CD4-positive, alpha-beta T cell (primary cell): ENCODE data around the gene TUT4. TPM values are rescaled to one million over a fixed set of nuclear protein-coding genes. Genes with fewer than 3 reads are reported as not detected.

Experiments used
- ATAC-seq: fragments of 200-7000 bp; cut with Tn5 transposase; one replicate; pipeline ENCODE4 v1.10.0; 2022; ENCODE audit warnings: mild to moderate bottlenecking; ENCODE audit not compliant: poor library complexity
- CTCF ChIA-PET: fragments of 350-600 bp; sonication (Branson Sonifier 250); formaldehyde crosslinking; loops from one replicate; lab custom pipeline; 2021; ENCODE audit warnings: antibody characterized with exemption, inconsistent platforms; lab: Charles Lee
- POLR2A ChIA-PET: fragments of 350-600 bp; sonication (Branson Sonifier 250); formaldehyde crosslinking; loops from one replicate; lab custom pipeline; 2021; ENCODE audit warnings: antibody characterized with exemption, inconsistent platforms; lab: Charles Lee
- DNase-seq, 14 experiments: peaks; one replicate each; pipeline ENCODE4 v3.0.0-alpha.2; 2013 to 2020; ENCODE audit warnings: mixed read lengths in 2 of 14
- H3K27ac ChIP-seq, 2 donors: one replicate each; pipeline versions ENCODE4 v1.5.1 to v1.7.0; 2013; ENCODE audit warnings: low read length in 2 of 2, low read depth in 1 of 2, mild to moderate bottlenecking in 1 of 2
- H3K27me3 ChIP-seq, 2 experiments: 1 replicate in 1 of 2; 2 replicates in 1 of 2; pipeline versions ENCODE4 v1.6.1 to v1.7.0; 2013; ENCODE audit warnings: low read length in 2 of 2, control low read depth in 1 of 2, mild to moderate bottlenecking in 1 of 2, moderate library complexity in 1 of 2; ENCODE audit not compliant: insufficient read depth in 2 of 2, control insufficient read depth in 1 of 2
- H3K36me3 ChIP-seq: one replicate; pipeline ENCODE4 v1.6.1; 2013; ENCODE audit warnings: low read length, control low read depth; ENCODE audit not compliant: insufficient read depth
- H3K4me1 ChIP-seq: one replicate; pipeline ENCODE4 v1.6.1; 2013; ENCODE audit warnings: low read length, control low read depth; ENCODE audit not compliant: insufficient read depth
- H3K4me3 ChIP-seq: one replicate; pipeline ENCODE4 v1.5.1; 2013; ENCODE audit warnings: mild to moderate bottlenecking, low read length, moderate library complexity
- H3K9me3 ChIP-seq, 2 experiments: 1 replicate in 1 of 2; 2 replicates in 1 of 2; pipeline versions ENCODE4 v1.6.1 to v1.7.0; 2013; ENCODE audit warnings: low read length in 2 of 2, mild to moderate bottlenecking in 2 of 2, control low read depth in 1 of 2, moderate library complexity in 1 of 2; ENCODE audit not compliant: control insufficient read depth in 1 of 2, insufficient read depth in 1 of 2
- H3K27ac Mint-ChIP-seq: one replicate; pipeline ENCODE4 v1.8.0; 2020; ENCODE audit warnings: mixed read lengths
- H3K27me3 Mint-ChIP-seq: one replicate; pipeline ENCODE4 v1.8.0; 2021; ENCODE audit warnings: mixed read lengths
- H3K36me3 Mint-ChIP-seq: one replicate; pipeline ENCODE4 v1.8.0; 2021; ENCODE audit warnings: low read depth, mixed read lengths
- H3K4me1 Mint-ChIP-seq: one replicate; pipeline ENCODE4 v1.8.0; 2021; ENCODE audit warnings: low read depth, mixed read lengths
- H3K4me3 Mint-ChIP-seq: one replicate; pipeline ENCODE4 v1.8.0; 2020; ENCODE audit warnings: mild to moderate bottlenecking, mixed read lengths
- H3K9me3 Mint-ChIP-seq: one replicate; pipeline ENCODE4 v1.8.0; 2020; ENCODE audit warnings: mixed read lengths
- intact Hi-C, 2 experiments: fragments of 100-400 bp; cut with DNase I in 1 of 2; cut with micrococcal nuclease in 1 of 2; formaldehyde crosslinking; loops; one replicate each; pipeline versions ENCODE4 v1.15.1 to v1.9.0; 2023 to 2025; cut with DNase I, micrococcal nuclease
- total RNA-seq, 174 experiments: library from RNA in 2 of 174; stranded (reverse) in 2 of 174; gene quantifications; one replicate each; pipeline ENCODE4 v1.2.3 and lab custom pipeline; 2021 to 2026
- TF ChIP-seq, protein P1 (sequence below): fragments of 200-600 bp; IDR thresholded peaks from one replicate; pipeline ENCODE4 v1.8.0; 2022; ENCODE audit warnings: antibody characterized with exemption, mild to moderate bottlenecking

Gene TUT4
- total RNA-seq, 2 experiments from 2014 or later, result 141 to 147 TPM

DNA sequence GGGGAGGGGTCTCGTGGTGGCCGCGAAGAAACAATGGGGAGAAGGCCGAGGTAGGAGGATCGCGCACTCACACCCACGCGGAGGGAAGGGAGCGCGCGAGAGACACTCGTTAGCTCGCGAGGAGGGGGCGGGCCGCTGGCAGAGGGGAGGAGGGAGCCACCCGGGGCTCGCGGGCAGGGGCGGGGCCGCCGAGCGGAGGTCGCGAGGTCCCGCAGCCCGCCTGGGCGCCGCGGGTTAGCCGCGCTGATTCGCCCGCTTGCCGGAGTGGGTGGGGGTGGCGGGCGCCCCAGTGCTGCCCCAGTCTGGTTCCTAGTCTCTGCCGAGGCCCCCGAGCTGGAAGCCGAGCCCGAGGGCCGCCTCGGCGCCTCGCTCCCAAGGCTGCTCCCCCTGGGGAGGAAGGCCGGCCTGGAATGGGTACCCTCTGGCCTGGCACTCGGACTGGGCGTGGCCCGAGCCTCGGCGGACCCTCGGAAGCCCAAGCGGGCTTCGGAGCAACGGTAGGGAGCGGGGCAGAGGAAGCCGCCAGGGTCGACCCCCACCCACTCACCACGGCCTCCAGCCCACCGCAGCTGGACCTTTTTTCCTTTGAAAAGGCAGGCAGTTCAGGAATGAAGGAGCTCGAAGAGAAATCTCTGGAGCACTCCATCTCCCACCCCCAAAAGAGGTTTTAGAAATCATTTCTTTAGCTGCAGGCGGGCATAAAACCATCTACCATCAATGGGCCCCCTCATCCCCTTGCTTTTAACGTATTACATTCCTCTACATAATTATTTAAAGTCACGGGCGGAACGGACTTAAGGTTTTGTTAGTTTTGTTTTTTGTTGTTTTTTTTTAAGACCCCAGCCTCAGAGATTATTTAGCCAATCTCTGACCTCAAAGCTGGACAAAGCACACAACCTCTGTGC lies 722 bp upstream of the TUT4 start:
- ChIA-PET CTCF (interaction anchor here (0.6 to 2.0 kb wide), 7 partner anchors 79 to 188 kb away, joined by 3 to 5 read pairs (median 4); partner anchors contain the start of genes CC2D1B, ORC1 and PRPF38A), POLR2A (interaction anchor here (0.6 to 2.3 kb wide), 34 partner anchors 9 to 367 kb away, joined by 3 to 97 read pairs (median 5); partner anchors contain the start of genes CC2D1B, COA7, ORC1 and PRPF38A)
- Histone ChIP-seq H3K36me3 (no peaks in the 10 kb centered on the region), H3K4me1 (peaks cover 18% of the 10 kb centered on the region), H3K9me3 (no peaks in the 10 kb centered on the region), H3K27ac (peak overlapping the region; percentile 91 to 94), H3K4me3 (peak overlapping the region; percentile 92), H3K27me3 (no peaks in the 10 kb centered on the region)
- peaks cover 42% of the 10 kb centered on the region for H3K4me1 Mint-ChIP-seq
- ATAC-seq, result peak; percentile 76
- TF ChIP-seq, protein P1, sequence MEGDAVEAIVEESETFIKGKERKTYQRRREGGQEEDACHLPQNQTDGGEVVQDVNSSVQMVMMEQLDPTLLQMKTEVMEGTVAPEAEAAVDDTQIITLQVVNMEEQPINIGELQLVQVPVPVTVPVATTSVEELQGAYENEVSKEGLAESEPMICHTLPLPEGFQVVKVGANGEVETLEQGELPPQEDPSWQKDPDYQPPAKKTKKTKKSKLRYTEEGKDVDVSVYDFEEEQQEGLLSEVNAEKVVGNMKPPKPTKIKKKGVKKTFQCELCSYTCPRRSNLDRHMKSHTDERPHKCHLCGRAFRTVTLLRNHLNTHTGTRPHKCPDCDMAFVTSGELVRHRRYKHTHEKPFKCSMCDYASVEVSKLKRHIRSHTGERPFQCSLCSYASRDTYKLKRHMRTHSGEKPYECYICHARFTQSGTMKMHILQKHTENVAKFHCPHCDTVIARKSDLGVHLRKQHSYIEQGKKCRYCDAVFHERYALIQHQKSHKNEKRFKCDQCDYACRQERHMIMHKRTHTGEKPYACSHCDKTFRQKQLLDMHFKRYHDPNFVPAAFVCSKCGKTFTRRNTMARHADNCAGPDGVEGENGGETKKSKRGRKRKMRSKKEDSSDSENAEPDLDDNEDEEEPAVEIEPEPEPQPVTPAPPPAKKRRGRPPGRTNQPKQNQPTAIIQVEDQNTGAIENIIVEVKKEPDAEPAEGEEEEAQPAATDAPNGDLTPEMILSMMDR, result no peak
- intact Hi-C loops, result loop anchor here (2.0 to 5.0 kb wide), 8 partner anchors 27 to 186 kb away; partner anchors contain the start of genes CC2D1B (in 1 of the 2), GPX7 (in 1 of the 2) and SHISAL2A (in 1 of the 2)
- no peaks in the 10 kb centered on the region for H3K9me3 Mint-ChIP-seq
- H3K27ac Mint-ChIP-seq, result peak overlapping the region; percentile 90
- H3K4me3 Mint-ChIP-seq, result peak overlapping the region; percentile 84
- H3K27me3 Mint-ChIP-seq, result no peaks in the 10 kb centered on the region
- peaks cover 9% of the 10 kb centered on the region for H3K36me3 Mint-ChIP-seq
- DNase-seq, result peak; percentile 82 to 95 (median 88)

DNA sequence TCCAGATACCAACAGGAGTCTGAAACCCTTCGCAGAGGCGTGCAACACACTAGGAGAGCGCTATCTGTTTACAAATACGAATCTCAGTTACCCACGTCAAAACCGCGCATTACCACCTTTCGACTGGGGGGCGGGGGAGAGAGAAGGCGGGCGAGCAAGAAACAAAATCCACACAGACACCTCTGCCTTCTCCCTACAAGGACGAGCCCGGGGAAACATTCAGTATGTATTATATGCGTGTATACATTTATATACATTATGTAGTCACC lies 722 bp downstream of the TUT4 start:
- H3K4me1 ChIP-seq, result peaks cover 18% of the 10 kb centered on the region
- peak overlapping the region; percentile 92 for H3K4me3 ChIP-seq
- ATAC-seq (peak; percentile 62), DNase-seq (peak; percentile 53 to 90 (median 72))
- no peaks in the 10 kb centered on the region for H3K9me3 Mint-ChIP-seq
- H3K9me3 ChIP-seq, result no peaks in the 10 kb centered on the region
- POLR2A ChIA-PET, result interaction anchor here (1.5 to 2.3 kb wide), 8 partner anchors 15 to 174 kb away, joined by 3 to 97 read pairs (median 12); partner anchors contain the start of genes ORC1, PRPF38A, SHISAL2A and ZYG11B
- no peaks in the 10 kb centered on the region for H3K27me3 Mint-ChIP-seq
- H3K4me1 Mint-ChIP-seq, result peaks cover 52% of the 10 kb centered on the region
- TF ChIP-seq, protein P1, result no peak
- no peaks in the 10 kb centered on the region for H3K36me3 ChIP-seq
- intact Hi-C loops, result loop anchor here (2.0 to 5.0 kb wide), 8 partner anchors 25 to 185 kb away; partner anchors contain the start of genes CC2D1B (in 1 of the 2), GPX7 (in 1 of the 2) and SHISAL2A (in 1 of the 2)
- peak overlapping the region; percentile 91 to 94 for H3K27ac ChIP-seq
- H3K27me3 ChIP-seq, result no peaks in the 10 kb centered on the region
- H3K4me3 Mint-ChIP-seq, result no peak overlapping the region
- CTCF ChIA-PET, result interaction anchor here (1.7 to 2.0 kb wide), 2 partner anchors 134 to 148 kb away, joined by 5 read pairs; partner anchors contain the start of genes ORC1 and PRPF38A
- H3K27ac Mint-ChIP-seq, result no peak overlapping the region
- peaks cover 14% of the 10 kb centered on the region for H3K36me3 Mint-ChIP-seq

- Histone ChIP-seq H3K27me3 (no peaks in the 10 kb centered on the region), H3K27ac (peak overlapping the region; percentile 91 to 94), H3K36me3 (no peaks in the 10 kb centered on the region), H3K4me1 (peaks cover 18% of the 10 kb centered on the region), H3K9me3 (no peaks in the 10 kb centered on the region), H3K4me3 (peak overlapping the region; percentile 92)
- intact Hi-C loops, result loop anchor here (2.0 to 5.0 kb wide), 8 partner anchors 25 to 184 kb away; partner anchors contain the start of genes CC2D1B (in 1 of the 2), GPX7 (in 1 of the 2) and SHISAL2A (in 1 of the 2)
- H3K4me3 Mint-ChIP-seq, result no peak overlapping the region
- H3K4me1 Mint-ChIP-seq, result peaks cover 54% of the 10 kb centered on the region
- H3K36me3 Mint-ChIP-seq, result peaks cover 19% of the 10 kb centered on the region
- no peaks in the 10 kb centered on the region for H3K9me3 Mint-ChIP-seq
- ChIA-PET CTCF (interaction anchor here (0.8 to 2.0 kb wide), 4 partner anchors 10 to 148 kb away, joined by 3 to 5 read pairs (median 4); partner anchors contain the start of genes ORC1 and PRPF38A), POLR2A (interaction anchor here (0.6 to 2.2 kb wide), 5 partner anchors 50 to 186 kb away, joined by 3 to 11 read pairs (median 4); partner anchors contain the start of genes CC2D1B, ORC1, PRPF38A and SHISAL2A)
- TF ChIP-seq, protein P1, result no peak
- no peak overlapping the region for H3K27ac Mint-ChIP-seq
- peak; percentile 7 to 68 (median 40) for DNase-seq
- no peak for ATAC-seq
- H3K27me3 Mint-ChIP-seq, result no peaks in the 10 kb centered on the region
Observed at GRCh38 chr1:52551507-52552235, 1.2 kb downstream of the TUT4 start.
